ENCODE results near the gene ATXN7L2.

Gene ATXN7L2

GRCh38 chr1:109530457-109531087 lies 46.9 kb downstream of the ATXN7L2 start:
- in situ Hi-C loops (cut with MboI; ENCODE audit: low sequenced_read_pairs, unreplicated experiment): loop anchor here (5.0 to 10.0 kb wide), 2 partner anchors 33 to 246 kb away; partner anchors contain the start of gene PSRC1
- no peak for DNase-seq (ENCODE audit: low spot score)
- no peak for TF ChIP-seq CTCF (IDR thresholded peaks at IDR 0.05; ENCODE audit: borderline replicate concordance, control extremely low read depth, extremely low read depth, insufficient read depth, missing control alignments)

GRCh38 chr1:109531380-109531779 lies 47.7 kb downstream of the ATXN7L2 start:
- in situ Hi-C loops (cut with MboI; ENCODE audit: low sequenced_read_pairs, unreplicated experiment): loop anchor here (5.0 to 10.0 kb wide), 2 partner anchors 34 to 247 kb away; partner anchors contain the start of gene PSRC1

GRCh38 chr1:109531826-109532364 lies 48.2 kb downstream of the ATXN7L2 start:
- DNase-seq (ENCODE audit: low spot score): no peak
- TF ChIP-seq CTCF (IDR thresholded peaks at IDR 0.05; ENCODE audit: borderline replicate concordance, control extremely low read depth, extremely low read depth, insufficient read depth, missing control alignments): no peak
- in situ Hi-C loops (cut with MboI; ENCODE audit: low sequenced_read_pairs, unreplicated experiment): loop anchor here (5.0 to 10.0 kb wide), 2 partner anchors 35 to 247 kb away; partner anchors contain the start of gene PSRC1

More at GRCh38 chr1:109531380-109531779, 47.7 kb downstream of the ATXN7L2 start:
- no peak for DNase-seq (ENCODE audit: low spot score)
- TF ChIP-seq CTCF (IDR thresholded peaks at IDR 0.05; ENCODE audit: borderline replicate concordance, control extremely low read depth, extremely low read depth, insufficient read depth, missing control alignments): no peak

- TF ChIP-seq CTCF (IDR thresholded peaks at IDR 0.05; ENCODE audit: borderline replicate concordance, control extremely low read depth, extremely low read depth, insufficient read depth, missing control alignments): peak; percentile 98
- DNase-seq (ENCODE audit: low spot score): peak; percentile 89
- in situ Hi-C loops (cut with MboI; ENCODE audit: low sequenced_read_pairs, unreplicated experiment): loop anchor here (5.0 to 10.0 kb wide), 2 partner anchors 35 to 248 kb away; partner anchors contain the start of gene PSRC1
These were observed 48.8 kb downstream of the ATXN7L2 start for GRCh38 chr1:109532365-109533136.

GRCh38 chr1:109534307-109534858 lies 50.7 kb downstream of the ATXN7L2 start:
- no peak for TF ChIP-seq CTCF (IDR thresholded peaks at IDR 0.05; ENCODE audit: borderline replicate concordance, control extremely low read depth, extremely low read depth, insufficient read depth, missing control alignments)
- no peak for DNase-seq (ENCODE audit: low spot score)
- in situ Hi-C loops (cut with MboI; ENCODE audit: low sequenced_read_pairs, unreplicated experiment): loop anchor here (5.0 to 10.0 kb wide), 2 partner anchors 37 to 250 kb away; partner anchors contain the start of gene PSRC1

- DNase-seq (ENCODE audit: low spot score): no peak
- in situ Hi-C loops (cut with MboI; ENCODE audit: low sequenced_read_pairs, unreplicated experiment): loop anchor here (10.0 kb wide), 1 partner anchor 251 kb away; the partner anchor contains the start of gene PSRC1
- no peak for TF ChIP-seq CTCF (IDR thresholded peaks at IDR 0.05; ENCODE audit: borderline replicate concordance, control extremely low read depth, extremely low read depth, insufficient read depth, missing control alignments)
These were observed 51.8 kb downstream of the ATXN7L2 start for GRCh38 chr1:109535481-109535880.
